ENCODE measurements around the gene KHDC3L. TPM values are rescaled to one million over a fixed set of nuclear protein-coding genes. Genes with fewer than 3 reads are reported as not detected.

The KHDC3L gene
- total RNA-seq, 1 experiment from 2014 or later = 0.22 TPM

DNA sequence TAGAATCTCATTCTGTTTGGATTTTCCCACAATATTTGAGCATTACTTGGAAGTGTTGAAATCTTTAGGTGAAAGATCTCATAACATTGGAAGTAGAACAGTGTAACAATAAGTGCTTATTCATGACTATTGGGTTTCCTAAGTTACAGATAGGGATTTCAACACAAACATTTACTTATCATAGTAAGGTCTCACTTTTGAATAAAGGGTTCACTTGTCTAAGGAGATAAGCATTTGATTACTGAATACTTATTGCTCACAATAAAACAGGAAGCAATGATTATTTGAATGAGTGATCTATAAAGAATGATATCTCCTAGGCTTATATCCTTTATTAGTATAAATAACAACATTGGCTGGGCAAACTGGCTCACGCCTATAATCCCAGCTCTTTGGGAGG, 46.9 kb downstream of the KHDC3L start:
- H3K27me3 ChIP-seq (ENCODE audit: insufficient read depth, low read length) = no peaks in the 10 kb centered on the region
- H4K5ac ChIP-seq (ENCODE audit: insufficient read length, low read depth, low read length) = no peak overlapping the region
- H2BK15ac ChIP-seq (ENCODE audit: low read depth, low read length) = no peak overlapping the region
- H3K27me3 Mint-ChIP-seq (ENCODE audit: low read depth) = no peaks in the 10 kb centered on the region
- H2AK5ac ChIP-seq (ENCODE audit: insufficient read length, low read length) = no peak overlapping the region
- no peak for DNase-seq
- no peak overlapping the region for H4K91ac ChIP-seq (ENCODE audit: insufficient read length, low read depth, low read length)
- H3K9ac ChIP-seq (ENCODE audit: extremely low read depth, insufficient read length, low read length) = no peak overlapping the region
- H3K23ac ChIP-seq (ENCODE audit: insufficient read length, low read depth, low read length) = no peak overlapping the region
- H3K18ac ChIP-seq (ENCODE audit: insufficient read length, low read depth, low read length) = no peak overlapping the region
- no peak overlapping the region for H3K4ac ChIP-seq (ENCODE audit: low read depth, low read length)
- H2BK12ac ChIP-seq (ENCODE audit: insufficient read length, low read depth, low read length) = no peak overlapping the region
- H3T11ph ChIP-seq (ENCODE audit: low read length) = no peak overlapping the region
- no peaks in the 10 kb centered on the region for H3K9me3 ChIP-seq (ENCODE audit: control insufficient read depth, low read depth, low read length)
- no peaks in the 10 kb centered on the region for H3K79me1 ChIP-seq (ENCODE audit: insufficient read depth, low read depth, low read length, poor library complexity, severe bottlenecking)
- no peak overlapping the region for H3K14ac ChIP-seq (ENCODE audit: insufficient read depth, low read length)
- H2AFZ ChIP-seq (ENCODE audit: low read length) = no peak overlapping the region
- H3K56ac ChIP-seq (ENCODE audit: insufficient read length, low read depth, low read length) = no peak overlapping the region
- no peaks in the 10 kb centered on the region for H3K9me3 Mint-ChIP-seq
- no peak overlapping the region for H3K4me2 ChIP-seq (ENCODE audit: insufficient read depth, insufficient read length, low read length)
- no peaks in the 10 kb centered on the region for H3K79me2 ChIP-seq (ENCODE audit: insufficient read depth, low read length)
- no peak overlapping the region for H3K4me3 Mint-ChIP-seq
- H3K23me2 ChIP-seq (ENCODE audit: insufficient read length, low read depth, low read length, poor library complexity, severe bottlenecking) = no peaks in the 10 kb centered on the region
- no peaks in the 10 kb centered on the region for H3K4me1 ChIP-seq (ENCODE audit: insufficient read depth, low read length)
- H3K27ac Mint-ChIP-seq = no peak overlapping the region
- no peak overlapping the region for H2BK20ac ChIP-seq (ENCODE audit: low read depth, low read length, poor library complexity, severe bottlenecking)
- H3K4me1 Mint-ChIP-seq = no peaks in the 10 kb centered on the region
- H3K27ac ChIP-seq (ENCODE audit: insufficient read length, low read depth, low read length) = no peak overlapping the region
- TF ChIP-seq CTCF (conservative IDR thresholded peaks at IDR 0.05) = no peak
- H2BK5ac ChIP-seq (ENCODE audit: insufficient read length, low read length) = no peak overlapping the region
- no peak overlapping the region for H2BK120ac ChIP-seq (ENCODE audit: low read depth, low read length, poor library complexity, severe bottlenecking)
- H4K8ac ChIP-seq (replicated peaks; ENCODE audit: insufficient read length, low read depth, low read length) = no peak overlapping the region
- H4K20me1 ChIP-seq (ENCODE audit: control insufficient read depth, insufficient read depth, insufficient read length) = no peaks in the 10 kb centered on the region
- H3K36me3 Mint-ChIP-seq (ENCODE audit: insufficient read depth in 1 of 3, low read depth in 3 of 3) = no peaks in the 10 kb centered on the region
- WGBS (ENCODE audit: extremely low coverage, insufficient read length, low lambda C conversion rate) = no CpG with 5 or more reads among the region's 1 CpG
